NCI-H1417 treated with DMSO at 0.1 percent for 48 hours (cell line): Measurements from ENCODE around the gene EHMT1.
A peak's percentile ranks its signal among the peaks of the same experiment; 100 is the strongest.
"Not testable (repeated sequence)": the region's sequence is repeated elsewhere in the genome, so short reads cannot be mapped to it uniquely, and the experiment has no call there.

Experiments
- DNase-seq: peaks from one replicate; lab custom pipeline; 2025; lab: John Stamatoyannopoulos, UW

Gene EHMT1

GRCh38 chr9:137590469-137591383, 28.1 kb upstream of the EHMT1 start, which contains the start of gene ZMYND19:
TSS of gene ZMYND19 (minus strand) at chr9:137590512. CDS start at chr9:137590263, 249 bp downstream.
- DNase-seq = peak; percentile 80

- no peak for DNase-seq
Observed at GRCh38 chr9:137592767-137593166, 26.0 kb upstream of the EHMT1 start.

DNA sequence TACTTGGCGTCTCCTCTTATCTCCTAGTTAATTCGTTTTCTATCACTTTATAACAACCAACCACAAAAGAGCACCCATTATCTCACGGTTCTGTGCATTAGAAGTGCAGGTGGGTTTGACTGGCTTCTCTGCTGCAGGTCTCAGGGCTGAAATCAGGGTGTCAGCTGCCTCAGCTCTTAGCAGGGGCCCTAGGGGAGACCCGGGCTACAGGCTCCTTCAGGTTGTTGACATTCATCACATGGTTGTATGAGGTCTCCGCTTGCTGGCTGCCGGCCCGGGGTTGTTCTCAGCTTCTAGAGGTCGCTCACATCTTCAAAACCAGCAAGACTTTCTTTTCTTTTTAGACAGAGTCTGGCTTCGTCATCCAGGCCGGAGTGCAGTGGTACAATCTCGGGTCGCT, 25.6 kb upstream of the EHMT1 start:
- no peak for DNase-seq

DNA sequence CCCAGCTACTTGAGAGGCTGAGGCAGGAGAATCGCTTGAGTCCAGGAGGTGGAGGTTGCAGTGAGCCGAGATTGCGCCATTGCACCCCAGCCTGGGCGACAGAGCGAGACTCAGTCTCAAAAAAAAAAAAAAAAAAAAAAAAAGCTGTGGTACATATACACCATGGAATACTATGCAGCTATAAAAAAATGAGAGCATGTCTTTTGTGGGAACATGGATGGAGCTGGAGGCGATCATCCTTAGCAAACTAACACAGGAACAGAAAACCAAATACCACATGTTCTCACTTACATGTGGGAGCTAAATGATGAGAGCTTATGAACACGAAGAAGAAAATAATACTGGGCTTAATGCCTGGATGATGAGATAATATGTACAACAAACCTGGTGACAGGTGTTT, 22.2 kb upstream of the EHMT1 start:
- not testable (repeated sequence) for DNase-seq

GRCh38 chr9:137598943-137599342, 19.9 kb upstream of the EHMT1 start:
- no peak for DNase-seq

GRCh38 chr9:137602661-137603060, 16.1 kb upstream of the EHMT1 start:
- no peak for DNase-seq

GRCh38 chr9:137603879-137604278, 14.9 kb upstream of the EHMT1 start:
- no peak for DNase-seq

DNA sequence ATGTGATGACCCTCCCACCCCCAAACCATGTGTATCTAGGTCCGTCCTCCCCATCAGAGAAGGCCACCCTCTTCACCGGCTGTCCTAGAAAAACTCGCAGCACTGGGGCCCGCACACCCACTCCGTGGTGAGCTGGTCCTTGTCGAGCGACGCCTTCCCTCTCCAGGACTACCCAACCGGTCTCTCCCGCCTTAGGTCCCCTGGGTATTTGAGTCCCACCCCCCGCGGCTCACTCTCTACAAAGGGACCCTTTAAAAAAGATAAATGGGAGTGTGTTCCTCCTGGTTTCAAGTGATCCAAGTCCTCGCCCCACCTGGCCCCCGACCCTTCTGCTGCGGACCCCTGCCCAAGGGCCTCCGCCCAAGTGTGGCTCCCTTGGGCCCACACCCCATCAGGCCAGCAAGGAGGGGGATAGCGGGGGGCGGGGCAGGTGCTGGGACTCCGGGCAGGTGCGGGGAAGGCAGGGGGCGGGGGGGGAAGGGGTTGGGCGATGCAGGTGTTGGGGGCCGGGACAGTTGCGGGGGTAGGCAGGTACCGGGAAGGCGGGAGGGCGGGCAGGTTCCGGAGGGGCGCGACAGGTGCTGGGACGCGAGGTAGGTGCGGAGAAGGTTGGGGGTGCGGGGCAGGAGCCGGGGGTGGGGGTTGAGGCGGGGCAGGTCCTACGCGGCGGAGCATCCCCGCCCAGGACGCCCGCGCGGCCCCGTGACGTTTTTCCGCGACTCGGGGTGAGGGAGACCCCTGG, 14.3 kb upstream of the EHMT1 start:
- no peak for DNase-seq

- DNase-seq = no peak
Observed at GRCh38 chr9:137605121-137606004, 13.4 kb upstream of the EHMT1 start, which contains the start of gene ARRDC1. TSS of gene ARRDC1 (plus strand) at chr9:137605686. CDS start at chr9:137605718, 32 bp downstream.

DNA sequence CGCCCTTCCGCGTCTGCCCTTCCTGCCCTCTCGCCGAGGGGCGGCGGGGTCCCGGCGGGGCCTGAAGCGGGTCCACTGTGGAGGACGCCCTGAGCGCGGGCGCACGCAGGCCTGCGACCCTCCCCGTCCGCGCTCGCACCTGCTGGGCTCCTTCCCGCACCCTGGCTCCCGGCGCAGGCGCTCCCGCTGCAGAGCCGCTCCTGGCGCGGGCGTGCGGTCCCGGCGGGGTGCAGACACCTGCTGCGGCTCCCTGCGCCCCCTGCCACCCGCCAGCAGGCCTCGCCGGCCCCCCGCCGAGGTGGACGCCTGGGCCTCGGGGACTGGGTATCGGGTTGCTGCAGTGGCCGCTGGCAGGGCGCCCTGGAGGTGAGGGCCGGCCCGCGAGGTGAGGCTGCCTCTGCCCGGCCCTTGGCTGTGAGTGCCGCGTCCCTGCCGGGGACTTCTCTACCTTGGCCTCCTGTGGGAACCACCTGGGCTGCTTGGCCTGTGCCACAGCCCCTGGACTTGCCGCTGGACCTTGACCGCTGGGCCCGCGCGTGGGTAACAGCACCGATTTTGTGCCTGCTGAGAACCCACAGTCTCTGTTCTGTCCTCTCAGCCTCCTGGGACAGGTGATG, 12.7 kb upstream of the EHMT1 start:
- no peak for DNase-seq

GRCh38 chr9:137606734-137607138, 12.1 kb upstream of the EHMT1 start:
- DNase-seq = no peak

DNA sequence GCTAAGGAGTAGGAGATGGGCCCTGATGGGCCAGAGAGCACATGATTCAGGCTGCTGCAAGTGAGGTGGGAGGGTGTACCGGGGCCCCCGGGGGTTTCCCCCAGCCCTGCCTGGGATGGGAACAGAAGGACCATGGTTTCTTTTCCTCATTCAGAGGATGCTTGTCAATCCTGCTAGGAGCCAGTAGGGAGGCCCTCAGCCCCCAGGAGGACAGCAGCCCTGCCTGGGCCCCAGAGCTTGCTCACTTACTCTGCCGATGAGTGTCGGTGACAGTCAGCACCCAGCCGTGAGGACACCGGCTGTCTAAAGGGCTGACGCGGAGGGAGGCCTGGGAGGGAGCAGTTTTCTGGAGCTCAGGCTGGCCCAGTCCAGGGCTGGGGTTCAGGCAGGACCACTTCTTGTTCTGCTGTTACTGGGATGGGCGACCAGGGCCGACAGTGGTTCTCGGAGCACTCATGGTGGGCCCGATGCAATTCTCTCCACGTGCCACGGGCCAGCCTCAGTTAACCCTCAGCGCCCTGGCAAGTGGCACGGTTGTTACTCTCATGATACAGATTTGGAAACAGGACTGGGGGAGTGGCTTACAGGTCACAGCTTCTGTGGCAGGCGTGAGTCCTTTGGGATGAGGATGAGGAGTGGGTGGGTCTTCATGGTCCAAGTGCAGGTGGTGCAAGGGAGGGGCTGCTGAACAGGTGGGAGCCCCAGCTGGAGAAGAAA, 11.5 kb upstream of the EHMT1 start:
- no peak for DNase-seq

DNA sequence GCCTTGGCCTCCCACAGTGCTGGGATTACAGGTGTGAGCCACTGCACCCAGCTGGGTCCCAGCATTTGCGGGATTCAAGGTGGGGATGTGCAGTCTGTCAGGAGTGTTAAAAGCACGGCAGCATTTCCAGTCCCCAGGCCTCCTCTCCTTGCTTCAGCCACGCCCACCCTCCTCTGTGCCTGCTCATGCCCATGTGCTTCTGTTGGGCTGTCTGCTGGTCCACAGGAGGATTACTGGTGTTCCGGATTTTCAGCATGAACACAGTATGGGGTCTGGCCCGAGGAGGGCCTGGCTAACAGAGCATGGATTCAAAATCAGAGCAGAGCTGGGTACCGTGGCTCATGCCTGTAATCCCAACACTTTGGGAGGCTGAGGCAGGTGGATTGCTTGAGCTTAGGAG, 7.9 kb upstream of the EHMT1 start:
- no peak for DNase-seq

GRCh38 chr9:137611623-137612609, 6.9 kb upstream of the EHMT1 start:
- DNase-seq = peak; percentile 33

DNA sequence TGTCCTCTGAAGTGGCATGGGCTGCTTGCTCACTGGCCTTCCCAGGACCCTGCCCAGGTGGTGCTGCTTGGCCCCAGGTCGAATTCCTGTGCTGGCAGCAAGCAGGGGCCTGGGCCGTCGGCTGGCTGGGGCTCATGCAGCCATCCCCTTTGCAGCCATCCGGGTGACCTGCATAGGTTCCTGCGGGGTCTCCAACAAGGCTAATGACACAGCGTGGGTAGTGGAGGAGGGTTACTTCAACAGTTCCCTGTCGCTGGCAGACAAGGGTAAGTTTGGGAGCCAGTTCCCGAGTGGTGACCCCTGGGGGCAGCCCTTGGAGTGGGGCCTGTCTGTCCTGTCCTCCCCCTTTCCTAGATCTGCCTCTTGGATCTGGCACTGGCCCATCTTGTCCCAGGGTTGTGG, 6.1 kb upstream of the EHMT1 start:
- no peak for DNase-seq

DNA sequence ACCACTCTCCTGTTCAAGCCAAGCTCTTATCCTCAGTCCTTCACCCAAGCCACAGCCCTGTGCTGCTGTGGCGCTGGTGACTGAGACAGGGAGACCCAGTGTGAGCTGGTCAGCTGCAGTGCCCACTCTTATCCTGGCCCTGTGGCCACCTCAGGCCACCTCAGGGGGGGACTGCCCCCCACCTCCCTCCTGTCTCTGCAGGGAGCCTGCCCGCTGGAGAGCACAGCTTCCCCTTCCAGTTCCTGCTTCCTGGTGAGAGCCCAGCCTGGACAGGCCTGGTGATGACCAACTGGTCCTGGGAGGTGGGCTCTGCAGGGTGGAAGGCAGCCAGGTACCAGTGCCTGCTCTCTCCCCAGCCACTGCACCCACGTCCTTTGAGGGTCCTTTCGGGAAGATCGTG, 5.5 kb upstream of the EHMT1 start:
- no peak for DNase-seq

GRCh38 chr9:137613738-137614523, 4.9 kb upstream of the EHMT1 start:
- no peak for DNase-seq

DNA sequence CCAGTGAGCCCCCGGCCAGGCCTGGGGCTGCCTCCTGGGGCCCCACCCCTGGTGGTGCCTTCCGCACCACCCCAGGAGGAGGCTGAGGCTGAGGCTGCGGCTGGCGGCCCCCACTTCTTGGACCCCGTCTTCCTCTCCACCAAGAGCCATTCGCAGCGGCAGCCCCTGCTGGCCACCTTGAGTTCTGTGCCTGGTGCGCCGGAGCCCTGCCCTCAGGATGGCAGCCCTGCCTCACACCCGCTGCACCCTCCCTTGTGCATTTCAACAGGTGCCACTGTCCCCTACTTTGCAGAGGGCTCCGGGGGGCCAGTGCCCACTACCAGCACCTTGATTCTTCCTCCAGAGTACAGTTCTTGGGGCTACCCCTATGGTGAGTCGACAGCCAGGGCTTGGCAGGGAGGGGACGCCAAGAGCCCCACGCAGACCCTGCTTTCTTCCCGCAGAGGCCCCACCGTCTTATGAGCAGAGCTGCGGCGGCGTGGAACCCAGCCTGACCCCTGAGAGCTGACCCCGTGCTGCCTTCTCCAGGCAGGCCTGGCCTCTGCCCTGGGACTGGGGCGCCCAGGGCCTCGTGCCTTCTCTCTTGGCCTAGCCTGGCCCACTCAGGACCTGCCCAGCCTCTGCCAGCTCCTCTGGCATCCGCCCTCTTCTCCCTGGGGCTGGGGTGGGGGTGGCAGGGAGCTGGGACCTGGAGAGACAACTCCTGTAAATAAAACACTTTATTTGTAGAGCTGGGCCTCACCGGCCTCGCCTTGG, 4.0 kb upstream of the EHMT1 start:
- no peak for DNase-seq
